CD4-positive, CD25-positive, alpha-beta regulatory T cell (primary cell): Measurements from ENCODE around the gene SLC15A1. TPM values are rescaled to one million over a fixed set of nuclear protein-coding genes. Genes with fewer than 3 reads are reported as not detected.

Experiments used
- ATAC-seq, 2 donors: fragments of 150-1000 bp; cut with Tn5 transposase; one replicate each; pipeline ENCODE4 v1.10.0; 2021; ENCODE audit warnings: low read depth in 2 of 2, moderate number of reproducible peaks in 2 of 2, moderate library complexity in 1 of 2
- DNase-seq, 3 donors: peaks; one replicate each; pipeline versions ENCODE4 v3.0.0 to v3.0.0-alpha.2; 2012 to 2022; ENCODE audit warnings: mixed read lengths in 1 of 3
- H3K27ac ChIP-seq: one replicate; pipeline ENCODE4 v1.7.0; 2013; ENCODE audit warnings: mild to moderate bottlenecking, low read length; ENCODE audit not compliant: insufficient read depth, poor library complexity, severe bottlenecking
- H3K27me3 ChIP-seq: one replicate; pipeline ENCODE4 v1.7.0; 2013; ENCODE audit warnings: low read length; ENCODE audit not compliant: control insufficient read depth, insufficient read depth
- H3K36me3 ChIP-seq: one replicate; pipeline ENCODE4 v1.7.0; 2013; ENCODE audit warnings: mild to moderate bottlenecking, low read length, moderate library complexity; ENCODE audit not compliant: control insufficient read depth, insufficient read depth
- H3K4me1 ChIP-seq: 2 replicates; pipeline ENCODE4 v1.7.0; 2013; ENCODE audit warnings: mild to moderate bottlenecking, low read length; ENCODE audit not compliant: insufficient read depth, control insufficient read depth, poor library complexity, severe bottlenecking
- H3K4me3 ChIP-seq: one replicate; pipeline ENCODE4 v1.7.0; 2013; ENCODE audit warnings: low read depth, mild to moderate bottlenecking, low read length, moderate library complexity
- H3K9me3 ChIP-seq, 2 experiments: 1 replicate in 1 of 2; 2 replicates in 1 of 2; pipeline ENCODE4 v1.7.0; 2013; ENCODE audit warnings: low read length in 2 of 2, mild to moderate bottlenecking in 1 of 2, moderate library complexity in 1 of 2; ENCODE audit not compliant: control insufficient read depth in 2 of 2
- H3K27ac Mint-ChIP-seq, 3 donors: one replicate each; pipeline ENCODE4 v1.8.0; 2020 to 2022; ENCODE audit warnings: mild to moderate bottlenecking in 3 of 3, mixed read lengths in 3 of 3, moderate library complexity in 2 of 3
- H3K27me3 Mint-ChIP-seq: one replicate; pipeline ENCODE4 v1.8.0; 2022; ENCODE audit warnings: mild to moderate bottlenecking, mixed read lengths
- H3K36me3 Mint-ChIP-seq: one replicate; pipeline ENCODE4 v1.8.0; 2020; ENCODE audit warnings: mixed read lengths
- H3K4me1 Mint-ChIP-seq, 4 donors: one replicate each; pipeline ENCODE4 v1.8.0; 2020 to 2022; ENCODE audit warnings: mixed read lengths in 4 of 4, mild to moderate bottlenecking in 1 of 4
- H3K4me3 Mint-ChIP-seq, 4 donors: one replicate each; pipeline ENCODE4 v1.8.0; 2020 to 2022; ENCODE audit warnings: mild to moderate bottlenecking in 4 of 4, mixed read lengths in 4 of 4, moderate library complexity in 3 of 4
- H3K9me3 Mint-ChIP-seq, 7 donors: one replicate each; pipeline ENCODE4 v1.8.0; 2020 to 2022; ENCODE audit warnings: mixed read lengths in 7 of 7, mild to moderate bottlenecking in 3 of 7, moderate library complexity in 2 of 7
- polyA plus RNA-seq, 4 donors: library from polyadenylated mRNA; unstranded; fragments of 300-500 nt; fragmentation: Illumina TruSeq; gene quantifications; one replicate each; pipeline ENCODE4 v1.2.3, GENCODE V29; 2021
- total RNA-seq: library from RNA; stranded (reverse); gene quantifications from one replicate; pipeline ENCODE4 v1.2.3, GENCODE V29; 2022

The SLC15A1 gene
- total and polyA plus RNA-seq, 5 donors from 2014 or later: not detected

DNA sequence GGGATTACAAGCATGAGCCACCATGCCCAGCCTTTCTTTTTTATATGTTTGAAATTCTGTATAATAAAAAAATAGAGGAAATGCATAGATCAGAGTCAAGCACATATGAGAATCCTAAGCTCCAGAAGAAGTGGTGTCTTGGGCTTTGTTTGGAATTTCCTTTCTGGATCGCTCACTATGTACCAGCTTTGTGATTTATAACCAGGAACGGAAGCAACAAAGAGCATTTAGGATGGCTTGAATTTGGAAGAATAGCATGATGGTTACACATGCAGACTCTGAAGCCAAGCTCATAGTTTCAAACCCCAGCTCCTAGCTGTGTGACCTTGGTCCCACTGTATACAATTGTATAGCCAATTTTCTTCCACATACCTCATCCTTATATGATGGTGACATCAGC is 28.0 kb upstream of the SLC15A1 start:
- Histone ChIP-seq H3K4me1 (no peaks in the 10 kb centered on the region), H3K36me3 (no peaks in the 10 kb centered on the region), H3K27me3 (no peaks in the 10 kb centered on the region), H3K27ac (no peak overlapping the region), H3K4me3 (no peak overlapping the region), H3K9me3 (no peaks in the 10 kb centered on the region)
- DNase-seq (no peak), ATAC-seq (no peak)
- Mint-ChIP-seq H3K27ac (no peak overlapping the region), H3K4me1 (no peaks in the 10 kb centered on the region), H3K9me3 (peaks cover 0 to 2% (median 0%) of the 10 kb centered on the region in 7 donors), H3K27me3 (peaks cover 28% of the 10 kb centered on the region), H3K4me3 (no peak overlapping the region), H3K36me3 (no peaks in the 10 kb centered on the region)

DNA sequence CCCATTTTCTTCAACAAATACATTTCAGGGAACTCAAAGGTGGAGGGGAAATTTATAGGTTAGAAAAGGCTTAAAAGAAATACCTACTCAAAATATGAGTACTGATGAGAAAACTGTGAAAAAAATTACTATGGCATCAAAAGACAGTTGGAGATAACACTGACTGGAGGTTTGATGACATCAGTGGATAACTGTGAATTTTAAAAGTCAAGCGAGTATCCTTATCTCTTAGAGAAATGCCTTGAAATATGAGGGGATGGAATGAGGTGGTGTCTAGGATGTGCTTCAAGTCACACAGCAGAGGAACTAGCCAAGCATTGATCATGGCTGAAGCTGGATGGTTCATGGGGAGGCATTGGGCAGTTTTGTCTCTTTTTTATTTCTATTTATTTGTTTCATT is 27.2 kb upstream of the SLC15A1 start:
- H3K4me3 Mint-ChIP-seq: no peak overlapping the region
- no peaks in the 10 kb centered on the region for H3K36me3 Mint-ChIP-seq
- DNase-seq (no peak), ATAC-seq (no peak)
- H3K4me1 Mint-ChIP-seq: no peaks in the 10 kb centered on the region
- H3K36me3 ChIP-seq: no peaks in the 10 kb centered on the region
- no peaks in the 10 kb centered on the region for H3K9me3 ChIP-seq
- H3K4me1 ChIP-seq: no peaks in the 10 kb centered on the region
- no peak overlapping the region for H3K27ac ChIP-seq
- H3K27ac Mint-ChIP-seq: no peak overlapping the region
- H3K4me3 ChIP-seq: no peak overlapping the region
- peaks cover 0 to 2% (median 0%) of the 10 kb centered on the region in 7 donors for H3K9me3 Mint-ChIP-seq
- H3K27me3 ChIP-seq: no peaks in the 10 kb centered on the region
- H3K27me3 Mint-ChIP-seq: peaks cover 30% of the 10 kb centered on the region

DNA sequence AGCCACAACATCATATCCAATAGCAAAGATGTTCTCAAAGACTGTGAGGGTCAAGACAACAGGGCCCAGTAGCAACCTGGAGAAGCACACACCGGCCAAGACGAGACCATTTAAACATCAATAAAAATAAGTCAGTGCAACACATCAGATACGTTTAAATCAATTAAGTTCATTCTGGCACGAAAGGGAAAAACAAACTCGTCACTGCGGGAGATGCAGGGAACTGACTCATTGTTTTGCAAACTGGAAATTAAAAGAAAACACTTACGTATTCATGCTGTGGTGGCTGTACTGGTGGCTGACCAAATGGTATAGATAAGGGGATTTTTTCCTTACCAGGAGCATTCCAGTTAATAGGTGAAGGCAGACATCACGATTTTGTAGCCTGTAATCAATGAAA is 26.3 kb upstream of the SLC15A1 start:
- Histone ChIP-seq H3K36me3 (no peaks in the 10 kb centered on the region), H3K9me3 (no peaks in the 10 kb centered on the region), H3K4me1 (no peaks in the 10 kb centered on the region), H3K27ac (no peak overlapping the region), H3K27me3 (no peaks in the 10 kb centered on the region), H3K4me3 (no peak overlapping the region)
- Mint-ChIP-seq H3K4me3 (no peak overlapping the region), H3K27me3 (peaks cover 30% of the 10 kb centered on the region), H3K36me3 (no peaks in the 10 kb centered on the region), H3K9me3 (peaks cover 0 to 2% (median 0%) of the 10 kb centered on the region in 7 donors), H3K27ac (no peak overlapping the region), H3K4me1 (no peaks in the 10 kb centered on the region)
- DNase-seq: no peak
- no peak for ATAC-seq

DNA sequence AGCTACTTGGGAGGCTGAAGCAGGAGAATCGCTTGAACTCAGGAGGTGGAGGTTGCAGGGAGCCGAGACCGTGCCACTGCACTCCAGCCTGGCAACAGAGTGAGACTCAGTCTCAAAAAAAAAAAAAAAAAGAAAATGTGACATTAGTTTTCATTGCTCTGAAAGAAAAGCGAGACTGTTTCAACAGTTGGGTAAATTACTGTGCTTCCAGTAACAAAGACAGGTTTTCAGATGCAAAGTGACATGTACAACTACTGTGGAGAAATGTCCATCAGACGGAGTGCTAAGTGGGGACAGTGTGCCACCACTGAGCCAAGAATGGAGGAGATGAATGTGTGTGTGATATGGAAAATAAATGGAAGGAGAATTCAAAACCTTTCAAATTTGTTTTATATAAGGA is 24.2 kb upstream of the SLC15A1 start:
- Mint-ChIP-seq H3K27me3 (peaks cover 22% of the 10 kb centered on the region), H3K4me3 (no peak overlapping the region), H3K4me1 (no peaks in the 10 kb centered on the region), H3K36me3 (no peaks in the 10 kb centered on the region), H3K27ac (no peak overlapping the region), H3K9me3 (no peaks in the 10 kb centered on the region)
- Histone ChIP-seq H3K27ac (no peak overlapping the region), H3K36me3 (no peaks in the 10 kb centered on the region), H3K4me1 (no peaks in the 10 kb centered on the region), H3K27me3 (no peaks in the 10 kb centered on the region), H3K4me3 (no peak overlapping the region), H3K9me3 (no peaks in the 10 kb centered on the region)
- DNase-seq: no peak
- no peak for ATAC-seq

DNA sequence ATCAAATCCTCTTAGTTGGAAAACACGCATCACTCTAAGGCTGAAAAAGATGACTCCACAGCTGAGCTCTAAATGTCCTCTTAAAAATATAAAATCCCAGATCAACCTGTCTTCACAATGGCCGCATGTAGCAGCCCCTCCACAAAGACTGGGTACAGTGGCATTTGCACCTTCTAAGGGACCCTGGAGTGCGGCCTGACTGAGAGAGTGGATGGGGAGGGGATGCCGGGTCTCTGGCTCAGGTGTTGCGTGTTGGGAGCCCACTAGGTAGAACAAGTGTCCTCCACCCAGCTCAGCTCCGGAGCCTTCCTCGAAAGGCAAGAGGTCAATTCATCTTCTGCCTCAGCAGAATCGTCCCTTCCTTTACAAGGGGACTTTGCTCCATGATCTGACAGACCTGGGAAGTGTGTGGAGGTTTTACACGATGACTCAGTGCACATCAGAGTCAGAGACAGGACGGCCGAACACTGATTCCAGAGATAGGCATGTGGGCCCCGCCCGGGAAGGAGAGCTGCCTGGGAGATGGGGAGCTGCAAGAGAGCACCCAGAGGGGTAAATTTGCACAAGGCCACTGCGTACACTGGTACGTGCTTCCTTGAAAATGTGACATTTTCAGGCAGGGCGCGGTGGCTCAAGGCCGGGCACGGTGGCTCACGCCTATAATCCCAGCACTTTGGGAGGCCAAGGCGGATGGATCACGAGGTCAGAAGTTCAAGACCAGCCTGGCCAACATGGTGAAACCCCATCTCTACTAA is 23.5 kb upstream of the SLC15A1 start:
- Histone ChIP-seq H3K36me3 (no peaks in the 10 kb centered on the region), H3K9me3 (no peaks in the 10 kb centered on the region), H3K4me3 (no peak overlapping the region), H3K27ac (no peak overlapping the region), H3K4me1 (no peaks in the 10 kb centered on the region), H3K27me3 (no peaks in the 10 kb centered on the region)
- DNase-seq (no peak), ATAC-seq (no peak)
- Mint-ChIP-seq H3K4me1 (no peaks in the 10 kb centered on the region), H3K27ac (no peak overlapping the region), H3K36me3 (no peaks in the 10 kb centered on the region), H3K9me3 (no peaks in the 10 kb centered on the region), H3K27me3 (peaks cover 22% of the 10 kb centered on the region), H3K4me3 (no peak overlapping the region)

DNA sequence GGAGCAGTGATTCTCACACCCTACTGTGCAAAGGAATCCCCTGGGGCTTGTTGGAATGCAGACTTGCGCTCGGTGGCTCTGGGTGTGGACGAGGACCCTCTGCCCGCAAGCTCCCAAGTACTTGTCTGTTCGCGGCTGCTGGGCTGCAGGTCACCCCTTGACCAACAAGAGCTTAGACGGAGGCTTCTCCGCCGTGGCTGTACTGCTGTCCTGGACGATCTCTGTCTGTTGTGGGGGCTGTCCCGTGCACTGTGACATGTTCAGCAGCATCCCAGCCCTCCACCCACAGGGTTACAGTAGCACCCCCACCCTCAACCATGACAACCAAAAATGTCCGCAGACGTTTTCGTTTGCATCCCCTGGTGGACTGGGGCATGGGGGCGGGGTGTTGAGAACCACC is 22.9 kb upstream of the SLC15A1 start:
- peaks cover 0 to under 1% (median 0%) of the 10 kb centered on the region in 7 donors for H3K9me3 Mint-ChIP-seq
- DNase-seq: no peak
- no peak for ATAC-seq
- no peaks in the 10 kb centered on the region for H3K4me1 Mint-ChIP-seq
- Histone ChIP-seq H3K27ac (no peak overlapping the region), H3K4me1 (no peaks in the 10 kb centered on the region), H3K9me3 (no peaks in the 10 kb centered on the region), H3K4me3 (no peak overlapping the region), H3K27me3 (no peaks in the 10 kb centered on the region), H3K36me3 (no peaks in the 10 kb centered on the region)
- H3K27me3 Mint-ChIP-seq: peaks cover 22% of the 10 kb centered on the region
- H3K36me3 Mint-ChIP-seq: no peaks in the 10 kb centered on the region
- no peak overlapping the region for H3K4me3 Mint-ChIP-seq
- no peak overlapping the region for H3K27ac Mint-ChIP-seq

DNA sequence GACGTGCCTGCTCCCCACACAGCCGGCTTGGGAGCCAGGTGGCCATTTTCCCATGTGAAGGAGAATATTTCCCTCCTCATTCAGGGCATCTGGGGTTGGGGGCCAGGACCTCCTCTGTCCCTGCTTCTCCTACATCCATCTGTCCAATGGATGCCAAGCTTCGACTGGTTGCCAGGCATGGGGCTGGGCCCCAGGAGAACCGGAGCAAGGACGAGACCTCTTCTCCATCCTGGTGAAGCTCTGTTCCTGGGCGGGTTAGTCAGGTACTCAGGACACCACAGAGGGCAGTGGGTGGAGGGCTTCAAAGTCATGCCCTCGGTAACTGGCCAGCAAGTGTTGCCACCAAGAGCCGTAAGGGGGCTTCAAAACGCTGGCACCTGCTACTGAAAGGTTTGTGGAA is 22.3 kb upstream of the SLC15A1 start:
- H3K9me3 ChIP-seq: no peaks in the 10 kb centered on the region
- peaks cover 0 to 3% (median 0%) of the 10 kb centered on the region in 7 donors for H3K9me3 Mint-ChIP-seq
- H3K4me1 Mint-ChIP-seq: no peaks in the 10 kb centered on the region
- H3K27me3 ChIP-seq: no peaks in the 10 kb centered on the region
- H3K27ac ChIP-seq: no peak overlapping the region
- no peak overlapping the region for H3K4me3 ChIP-seq
- no peaks in the 10 kb centered on the region for H3K36me3 ChIP-seq
- no peak overlapping the region for H3K27ac Mint-ChIP-seq
- H3K4me1 ChIP-seq: no peaks in the 10 kb centered on the region
- H3K36me3 Mint-ChIP-seq: no peaks in the 10 kb centered on the region
- H3K27me3 Mint-ChIP-seq: peaks cover 22% of the 10 kb centered on the region
- ATAC-seq: no peak
- no peak for DNase-seq
- no peak overlapping the region for H3K4me3 Mint-ChIP-seq

DNA sequence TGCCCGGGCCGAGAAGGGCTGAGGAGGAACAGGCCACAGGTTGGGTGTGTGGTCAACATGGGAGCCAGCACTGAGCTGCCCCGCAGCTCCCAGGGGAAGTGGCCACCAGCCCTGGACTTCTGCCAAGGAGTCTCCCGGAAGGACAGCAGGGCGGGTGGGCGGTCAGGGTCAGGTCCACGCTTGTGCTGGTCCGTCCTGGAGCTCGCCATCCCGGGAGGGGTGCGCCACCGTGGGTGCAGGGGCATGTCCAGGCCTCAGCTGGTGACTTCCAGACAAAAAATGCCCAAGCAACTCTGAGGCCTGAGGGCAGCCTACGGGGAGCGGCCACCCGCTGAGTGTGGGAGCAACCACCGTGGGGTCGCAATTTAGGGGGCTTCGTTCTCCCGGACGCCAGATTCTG is 21.4 kb upstream of the SLC15A1 start:
- Mint-ChIP-seq H3K4me1 (no peaks in the 10 kb centered on the region), H3K36me3 (no peaks in the 10 kb centered on the region), H3K4me3 (no peak overlapping the region), H3K9me3 (peaks cover 0 to 4% (median 0%) of the 10 kb centered on the region in 7 donors), H3K27me3 (peaks cover 26% of the 10 kb centered on the region), H3K27ac (no peak overlapping the region)
- DNase-seq (no peak), ATAC-seq (no peak)
- no peaks in the 10 kb centered on the region for H3K27me3 ChIP-seq
- no peaks in the 10 kb centered on the region for H3K4me1 ChIP-seq
- H3K9me3 ChIP-seq: no peaks in the 10 kb centered on the region
- H3K4me3 ChIP-seq: no peak overlapping the region
- H3K36me3 ChIP-seq: no peaks in the 10 kb centered on the region
- no peak overlapping the region for H3K27ac ChIP-seq
